ENCODE results near the gene MAT2A. TPM values are rescaled to one million over a fixed set of nuclear protein-coding genes. Genes with fewer than 3 reads are reported as not detected.

MAT2A gene
- total RNA-seq, 1 donor from 2014 or later, result 281 TPM

Other genes with a start within 250 kb of the MAT2A start
- gene TGOLN2, start 211.2 kb upstream of the MAT2A start, total RNA-seq, result 64.2 and 65.5 TPM in 2 replicates
- 22.8 and 23.1 TPM in 2 replicates for gene RETSAT, start 184.6 kb upstream of the MAT2A start, total RNA-seq
- 23.3 and 25.6 TPM in 2 replicates for gene ELMOD3, start 184.4 kb upstream of the MAT2A start, total RNA-seq
- gene CAPG, start 128.8 kb upstream of the MAT2A start, total RNA-seq, result 56.1 and 56.5 TPM in 2 replicates
- 0.29 and 0.71 TPM in 2 replicates for gene SH2D6, start 120.5 kb upstream of the MAT2A start, total RNA-seq
- gene GGCX, start 22.3 kb downstream of the MAT2A start, total RNA-seq, result 69.2 TPM in 2 replicates
- 71.3 and 76.0 TPM in 2 replicates for gene VAMP8, start 38.4 kb downstream of the MAT2A start, total RNA-seq
- 4.2 TPM in 2 replicates for gene VAMP5, start 45.3 kb downstream of the MAT2A start, total RNA-seq
- gene RNF181, start 56.6 kb downstream of the MAT2A start, total RNA-seq, result 82.3 and 85.7 TPM in 2 replicates
- 24.9 and 26.0 TPM in 2 replicates for gene TMEM150A, start 63.5 kb downstream of the MAT2A start, total RNA-seq
- gene C2orf68, start 72.9 kb downstream of the MAT2A start, total RNA-seq, result 67.1 and 71.0 TPM in 2 replicates
- 58.1 and 59.7 TPM in 2 replicates for gene USP39, start 77.0 kb downstream of the MAT2A start, total RNA-seq
- not detected in 2 replicates for gene SFTPB, start 129.0 kb downstream of the MAT2A start, total RNA-seq
- not detected in 2 replicates for gene GNLY, start 155.2 kb downstream of the MAT2A start, total RNA-seq
- gene ATOH8, start 214.8 kb downstream of the MAT2A start, total RNA-seq, result 1.3 and 1.7 TPM in 2 replicates